A549 (cell line): ENCODE data around the gene IRF4.

ENCODE experiments used
- CBX2 ChIP-seq: fragments of 200-600 bp; sonication (generic); IDR thresholded peaks from 2 replicates; pipeline ENCODE4 v1.6.1; 2016; ENCODE audit warnings: low read depth, mild to moderate bottlenecking, borderline replicate concordance
- EP300 ChIP-seq, 2 experiments: fragments of >200 bp; sonication (Bioruptor Twin); formaldehyde crosslinking; IDR thresholded peaks; 2 replicates in 1 of 2; 3 replicates in 1 of 2; pipeline ENCODE4 v1.6.1; 2016 to 2017
- JUNB ChIP-seq: fragments of >200 bp; sonication (Bioruptor Twin); formaldehyde crosslinking; IDR thresholded peaks from 2 replicates; pipeline ENCODE4 v1.6.1; 2016
- MAZ ChIP-seq: fragments of 150-350 bp; IDR thresholded peaks from 2 replicates; pipeline ENCODE4 v1.6.1; 2014; ENCODE audit warnings: antibody characterized with exemption, low read depth, low read length, borderline replicate concordance
- NFE2L2 ChIP-seq: fragments of 150-350 bp; conservative IDR thresholded peaks from 2 replicates; pipeline ENCODE4 v1.6.1; 2014; ENCODE audit warnings: low read length
- POLR2A ChIP-seq: IDR thresholded peaks from 2 replicates; pipeline ENCODE4 v1.6.1; 2012; ENCODE audit warnings: mild to moderate bottlenecking, low read length
- TF ChIP-seq, protein P1 (sequence below): fragments of >200 bp; sonication (Bioruptor Twin); formaldehyde crosslinking; IDR thresholded peaks from 3 replicates; pipeline ENCODE4 v1.5.1; 2016
- TF ChIP-seq, protein P2 (sequence below): IDR thresholded peaks from 2 replicates; pipeline ENCODE4 v1.6.1; 2012
- TF ChIP-seq, protein P3 (sequence below): IDR thresholded peaks from 2 replicates; pipeline ENCODE4 v1.6.1; 2012; ENCODE audit warnings: low read depth, borderline replicate concordance

DNA sequence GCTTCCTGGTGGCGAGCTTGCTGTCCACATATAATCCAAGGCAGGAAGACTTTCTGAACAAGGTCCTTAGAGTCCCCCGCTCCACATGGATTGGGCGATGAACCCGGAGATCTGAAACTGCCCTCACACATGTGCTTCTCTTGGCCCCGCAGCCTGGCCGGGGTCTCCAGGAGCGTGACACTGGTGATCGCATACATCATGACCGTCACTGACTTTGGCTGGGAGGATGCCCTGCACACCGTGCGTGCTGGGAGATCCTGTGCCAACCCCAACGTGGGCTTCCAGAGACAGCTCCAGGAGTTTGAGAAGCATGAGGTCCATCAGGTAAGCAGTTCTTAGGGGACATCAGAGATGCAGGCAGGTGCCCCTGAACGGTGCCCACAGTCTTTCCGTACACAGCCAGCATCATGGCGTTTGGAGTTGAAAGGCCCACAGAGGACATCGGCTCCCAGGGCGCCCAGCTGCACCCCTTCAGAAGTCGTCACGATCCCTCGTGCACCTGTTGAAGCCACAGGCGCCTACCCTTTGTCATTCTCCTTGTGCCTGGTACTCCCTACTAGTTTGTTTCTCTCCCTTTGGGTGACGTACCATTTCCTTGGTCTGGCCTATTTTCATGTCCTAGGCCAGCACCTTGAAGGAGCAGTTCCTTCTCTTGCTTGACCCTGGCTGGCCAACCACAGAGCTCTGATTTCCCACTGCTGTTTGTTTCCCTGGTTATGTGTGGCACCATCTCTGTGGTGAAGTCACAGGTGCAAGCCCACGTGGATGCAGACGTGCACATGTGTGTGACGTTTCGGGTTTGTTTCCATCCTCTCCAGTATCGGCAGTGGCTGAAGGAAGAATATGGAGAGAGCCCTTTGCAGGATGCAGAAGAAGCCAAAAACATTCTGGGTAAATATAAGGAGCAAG is 43.3 kb upstream of the IRF4 start:
- TF ChIP-seq NFE2L2 (no peak), MAZ (no peak), JUNB (no peak), POLR2A (no peak), EP300 (IDR thresholded peaks at IDR 0.05) (no peak), CBX2 (no peak)
- TF ChIP-seq, protein P1, sequence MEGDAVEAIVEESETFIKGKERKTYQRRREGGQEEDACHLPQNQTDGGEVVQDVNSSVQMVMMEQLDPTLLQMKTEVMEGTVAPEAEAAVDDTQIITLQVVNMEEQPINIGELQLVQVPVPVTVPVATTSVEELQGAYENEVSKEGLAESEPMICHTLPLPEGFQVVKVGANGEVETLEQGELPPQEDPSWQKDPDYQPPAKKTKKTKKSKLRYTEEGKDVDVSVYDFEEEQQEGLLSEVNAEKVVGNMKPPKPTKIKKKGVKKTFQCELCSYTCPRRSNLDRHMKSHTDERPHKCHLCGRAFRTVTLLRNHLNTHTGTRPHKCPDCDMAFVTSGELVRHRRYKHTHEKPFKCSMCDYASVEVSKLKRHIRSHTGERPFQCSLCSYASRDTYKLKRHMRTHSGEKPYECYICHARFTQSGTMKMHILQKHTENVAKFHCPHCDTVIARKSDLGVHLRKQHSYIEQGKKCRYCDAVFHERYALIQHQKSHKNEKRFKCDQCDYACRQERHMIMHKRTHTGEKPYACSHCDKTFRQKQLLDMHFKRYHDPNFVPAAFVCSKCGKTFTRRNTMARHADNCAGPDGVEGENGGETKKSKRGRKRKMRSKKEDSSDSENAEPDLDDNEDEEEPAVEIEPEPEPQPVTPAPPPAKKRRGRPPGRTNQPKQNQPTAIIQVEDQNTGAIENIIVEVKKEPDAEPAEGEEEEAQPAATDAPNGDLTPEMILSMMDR: no peak
- TF ChIP-seq, protein P2, sequence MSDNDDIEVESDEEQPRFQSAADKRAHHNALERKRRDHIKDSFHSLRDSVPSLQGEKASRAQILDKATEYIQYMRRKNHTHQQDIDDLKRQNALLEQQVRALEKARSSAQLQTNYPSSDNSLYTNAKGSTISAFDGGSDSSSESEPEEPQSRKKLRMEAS: no peak
- TF ChIP-seq, protein P3, sequence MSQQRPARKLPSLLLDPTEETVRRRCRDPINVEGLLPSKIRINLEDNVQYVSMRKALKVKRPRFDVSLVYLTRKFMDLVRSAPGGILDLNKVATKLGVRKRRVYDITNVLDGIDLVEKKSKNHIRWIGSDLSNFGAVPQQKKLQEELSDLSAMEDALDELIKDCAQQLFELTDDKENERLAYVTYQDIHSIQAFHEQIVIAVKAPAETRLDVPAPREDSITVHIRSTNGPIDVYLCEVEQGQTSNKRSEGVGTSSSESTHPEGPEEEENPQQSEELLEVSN: no peak
